Neuronal stem cell (in vitro differentiated cells): ENCODE data around the gene SUPT5H.

ENCODE experiments used
- DNase-seq: peaks from one replicate; pipeline ENCODE4 v3.0.0-alpha.2; 2013; ENCODE audit warnings: low spot score
- H2AFZ ChIP-seq: one replicate; pipeline ENCODE4 v1.6.1; 2013; ENCODE audit warnings: mild to moderate bottlenecking, low read length, inconsistent platforms
- H2AK5ac ChIP-seq: 2 replicates; pipeline ENCODE4 v1.6.1; 2013; ENCODE audit warnings: low read depth, mild to moderate bottlenecking, inconsistent platforms, low read length, moderate library complexity, mixed read lengths
- H2BK120ac ChIP-seq: 2 replicates; pipeline ENCODE4 v1.6.1; 2013; ENCODE audit warnings: low read depth, mild to moderate bottlenecking, inconsistent platforms, low read length, moderate library complexity, mixed read lengths
- H2BK12ac ChIP-seq: one replicate; pipeline ENCODE4 v1.6.1; 2013; ENCODE audit warnings: low read length, inconsistent platforms
- H2BK15ac ChIP-seq: 2 replicates; pipeline ENCODE4 v1.6.1; 2013; ENCODE audit warnings: mild to moderate bottlenecking, low read length, inconsistent platforms, mixed read lengths
- H2BK5ac ChIP-seq: one replicate; pipeline ENCODE4 v1.6.1; 2013; ENCODE audit warnings: inconsistent platforms, mild to moderate bottlenecking, low read length, moderate library complexity
- H3K14ac ChIP-seq: one replicate; pipeline ENCODE4 v1.6.1; 2013; ENCODE audit warnings: low read length, inconsistent platforms
- H3K18ac ChIP-seq: 2 replicates; pipeline ENCODE4 v1.6.1; 2013; ENCODE audit warnings: low read length, inconsistent platforms
- H3K23ac ChIP-seq: 2 replicates; pipeline ENCODE4 v1.6.1; 2013; ENCODE audit warnings: low read depth, mild to moderate bottlenecking, mixed read lengths, low read length, inconsistent platforms; ENCODE audit not compliant: poor library complexity
- H3K27ac ChIP-seq: replicated peaks from 3 replicates; pipeline ENCODE4 v1.5.1; 2013; ENCODE audit warnings: low read length, inconsistent platforms
- H3K27me3 ChIP-seq, 3 experiments: 2 replicates each; pipeline ENCODE4 v1.6.1; 2013; ENCODE audit warnings: low read length in 3 of 3, mild to moderate bottlenecking in 2 of 3, inconsistent platforms in 1 of 3, low read depth in 1 of 3, mixed read lengths in 1 of 3, moderate library complexity in 1 of 3; ENCODE audit not compliant: control insufficient read depth in 3 of 3, insufficient read depth in 3 of 3
- H3K36me3 ChIP-seq, 2 donors: replicated peaks in 1 of 2; 2 replicates each; pipeline ENCODE4 v1.6.1; 2013; ENCODE audit warnings: low read length in 2 of 2; ENCODE audit not compliant: control insufficient read depth in 2 of 2, insufficient read depth in 2 of 2
- H3K4ac ChIP-seq: 2 replicates; pipeline ENCODE4 v1.6.1; 2013; ENCODE audit warnings: inconsistent platforms, mild to moderate bottlenecking, low read length, moderate library complexity
- H3K4me1 ChIP-seq, 2 donors: 1 replicate in 1 of 2; 2 replicates in 1 of 2; pipeline ENCODE4 v1.6.1; 2013; ENCODE audit warnings: low read length in 2 of 2, low read depth in 1 of 2; ENCODE audit not compliant: control insufficient read depth in 2 of 2, insufficient read depth in 1 of 2
- H3K4me2 ChIP-seq: one replicate; pipeline ENCODE4 v1.6.1; 2013; ENCODE audit warnings: mild to moderate bottlenecking, low read length, inconsistent platforms; ENCODE audit not compliant: insufficient read depth, poor library complexity, severe bottlenecking
- H3K4me3 ChIP-seq, 2 donors: 2 replicates each; pipeline ENCODE4 v1.5.1; 2013; ENCODE audit warnings: low read length in 2 of 2, mild to moderate bottlenecking in 2 of 2, inconsistent platforms in 1 of 2, moderate library complexity in 1 of 2
- H3K79me1 ChIP-seq: one replicate; pipeline ENCODE4 v1.6.1; 2013; ENCODE audit warnings: low read depth, mild to moderate bottlenecking, inconsistent platforms, low read length, moderate library complexity
- H3K9ac ChIP-seq: one replicate; pipeline ENCODE4 v1.6.1; 2013; ENCODE audit warnings: mild to moderate bottlenecking, low read depth, low read length, inconsistent platforms; ENCODE audit not compliant: poor library complexity
- H3K9me3 ChIP-seq, 2 donors: replicated peaks in 1 of 2; 2 replicates each; pipeline versions ENCODE3 to v1.6.1; 2013; ENCODE audit warnings: low read length in 2 of 2, mild to moderate bottlenecking in 2 of 2, inconsistent platforms in 1 of 2, low read depth in 1 of 2, mixed read lengths in 1 of 2, moderate library complexity in 1 of 2; ENCODE audit not compliant: control insufficient read depth in 2 of 2, insufficient read depth in 1 of 2
- H4K8ac ChIP-seq: one replicate; pipeline ENCODE4 v1.6.1; 2013; ENCODE audit warnings: low read depth, mild to moderate bottlenecking, inconsistent platforms, low read length, moderate library complexity
- H4K91ac ChIP-seq: one replicate; pipeline ENCODE4 v1.6.1; 2013; ENCODE audit warnings: low read length, low read depth, mild to moderate bottlenecking, inconsistent platforms; ENCODE audit not compliant: poor library complexity
- WGBS, 2 donors: extraction: QIAGEN DNeasy Blood & Tissue Kit; methylation state at CpG; one replicate each; pipeline ENCODE4 v1.1.7; 2013; ENCODE audit warnings: missing lambda C conversion rate in 2 of 2, mixed read lengths in 1 of 2; ENCODE audit not compliant: insufficient read length in 2 of 2, insufficient replicate concordance in 1 of 2; ENCODE audit errors: extremely low coverage in 2 of 2; 5-methylcytosine and 5-hydroxymethylcytosine counted together

SUPT5H gene

GRCh38 chr19:39399668-39400050 lies 45.7 kb upstream of the SUPT5H start:
- Histone ChIP-seq H3K9me3 (peaks cover 0 to 2% of the 10 kb centered on the region in 2 donors), H2BK12ac (no peak overlapping the region), H3K27me3 (peaks cover 0 to 2% (median 0%) of the 10 kb centered on the region in 3 experiments), H2BK120ac (no peak overlapping the region), H3K36me3 (peaks cover 8 to 22% of the 10 kb centered on the region in 2 donors), H3K23ac (no peak overlapping the region), H3K14ac (no peak overlapping the region), H3K4me2 (no peak overlapping the region), H3K79me1 (peaks cover 1% of the 10 kb centered on the region), H2BK15ac (no peak overlapping the region), H4K91ac (no peak overlapping the region), H3K9ac (no peak overlapping the region), H3K18ac (no peak overlapping the region), H2BK5ac (no peak overlapping the region), H3K27ac (no peak overlapping the region), H3K4me3 (no peak overlapping the region), H3K4ac (no peak overlapping the region), H3K4me1 (peaks cover 18 to 19% of the 10 kb centered on the region in 2 donors), H2AK5ac (no peak overlapping the region), H2AFZ (no peak overlapping the region), H4K8ac (no peak overlapping the region)
- DNase-seq = no peak
- no CpG with 5 or more reads among the region's 4 CpGs for WGBS, 2 donors

GRCh38 chr19:39400061-39400460 lies 45.3 kb upstream of the SUPT5H start:
- Histone ChIP-seq H2BK12ac (no peak overlapping the region), H4K91ac (no peak overlapping the region), H3K23ac (no peak overlapping the region), H3K4me1 (peaks cover 18 to 19% of the 10 kb centered on the region in 2 donors), H2BK15ac (no peak overlapping the region), H3K18ac (no peak overlapping the region), H2BK5ac (no peak overlapping the region), H2AK5ac (no peak overlapping the region), H2AFZ (no peak overlapping the region), H3K27ac (no peak overlapping the region), H3K9ac (no peak overlapping the region), H3K4me3 (no peak overlapping the region), H4K8ac (no peak overlapping the region), H2BK120ac (no peak overlapping the region), H3K79me1 (peaks cover 1% of the 10 kb centered on the region), H3K4me2 (no peak overlapping the region), H3K27me3 (peaks cover 0 to 2% (median 0%) of the 10 kb centered on the region in 3 experiments), H3K9me3 (peaks cover 0 to 2% of the 10 kb centered on the region in 2 donors), H3K4ac (no peak overlapping the region), H3K36me3 (peaks cover 8 to 18% of the 10 kb centered on the region in 2 donors), H3K14ac (no peak overlapping the region)
- no CpG with 5 or more reads among the region's 4 CpGs for WGBS, 2 donors
- DNase-seq = no peak

GRCh38 chr19:39401070-39401548 lies 44.3 kb upstream of the SUPT5H start:
- H3K4me1 ChIP-seq = peaks cover 18 to 22% of the 10 kb centered on the region in 2 donors
- peak overlapping the region; percentile 61 for H3K23ac ChIP-seq
- no peaks in the 10 kb centered on the region for H3K79me1 ChIP-seq
- H2BK15ac ChIP-seq = no peak overlapping the region
- peak overlapping the region; percentile 73 for H2AK5ac ChIP-seq
- no peak overlapping the region for H2AFZ ChIP-seq
- WGBS, 2 donors = no CpG with 5 or more reads among the region's 4 CpGs
- peak overlapping the region; percentile 55 for H3K18ac ChIP-seq
- H2BK12ac ChIP-seq = no peak overlapping the region
- peak overlapping the region; percentile 9 for H3K9ac ChIP-seq
- no peak overlapping the region for H3K4ac ChIP-seq
- peaks cover 0 to 4% (median 0%) of the 10 kb centered on the region in 3 experiments for H3K27me3 ChIP-seq
- peak overlapping the region in 1 of 2 donors; percentile 54 for H3K4me3 ChIP-seq
- peaks cover 0 to 2% of the 10 kb centered on the region in 2 donors for H3K9me3 ChIP-seq
- H3K4me2 ChIP-seq = no peak overlapping the region
- DNase-seq = no peak
- H3K14ac ChIP-seq = no peak overlapping the region
- H3K27ac ChIP-seq = peak overlapping the region; percentile 99
- no peak overlapping the region for H2BK120ac ChIP-seq
- H4K8ac ChIP-seq = no peak overlapping the region
- no peak overlapping the region for H4K91ac ChIP-seq
- H2BK5ac ChIP-seq = no peak overlapping the region
- H3K36me3 ChIP-seq = peaks cover 6 to 14% of the 10 kb centered on the region in 2 donors

- Histone ChIP-seq H3K4me1 (peaks cover 18 to 23% of the 10 kb centered on the region in 2 donors), H3K79me1 (no peaks in the 10 kb centered on the region), H2BK120ac (no peak overlapping the region), H3K27ac (peak overlapping the region; percentile 99), H3K4me2 (peak overlapping the region; percentile 80), H2BK5ac (peak overlapping the region; percentile 91), H3K27me3 (peaks cover 0 to 4% (median 0%) of the 10 kb centered on the region in 3 experiments), H4K8ac (peak overlapping the region; percentile 78), H2AFZ (peak overlapping the region; percentile 88), H3K9ac (peak overlapping the region; percentile 98), H3K14ac (no peak overlapping the region), H3K23ac (peak overlapping the region; percentile 61), H2BK15ac (peak overlapping the region; percentile 90), H3K9me3 (peaks cover 0 to 2% of the 10 kb centered on the region in 2 donors), H3K4ac (peak overlapping the region; percentile 10), H3K4me3 (peak overlapping the region in 1 of 2 donors; percentile 49), H3K36me3 (peaks cover 6 to 14% of the 10 kb centered on the region in 2 donors), H2BK12ac (peak overlapping the region; percentile 78), H2AK5ac (peak overlapping the region; percentile 73), H4K91ac (peak overlapping the region; percentile 6), H3K18ac (peak overlapping the region; percentile 88)
- WGBS, 2 donors = no CpG with 5 or more reads among the region's 25 CpGs
- no peak for DNase-seq
These were observed 43.6 kb upstream of the SUPT5H start for GRCh38 chr19:39401549-39402345.
